Activated naive CD8-positive, alpha-beta T cell treated with anti-CD3 and anti-CD28 coated beads, Interleukin-2, amount 10 ng/mL, durations not matched to agents 7 days and 5 days (primary cell): ENCODE measurements around the gene AKT2. TPM values are rescaled to one million over a fixed set of nuclear protein-coding genes. Genes with fewer than 3 reads are reported as not detected.
A peak's percentile ranks its signal among the peaks of the same experiment; 100 is the strongest.

Source experiments
- ATAC-seq: fragments of 150-1000 bp; cut with Tn5 transposase; one replicate; pipeline ENCODE4 v1.10.0; 2021; ENCODE audit warnings: low read depth, moderate library complexity
- POLR2A ChIA-PET: fragments of 350-600 bp; sonication (Branson Sonifier 250); formaldehyde crosslinking; loops from one replicate; lab custom pipeline; 2021; ENCODE audit warnings: antibody characterized with exemption; lab: Charles Lee
- DNase-seq: peaks from one replicate; pipeline ENCODE4 v3.0.0; 2021
- H3K27ac Mint-ChIP-seq: one replicate; pipeline ENCODE4 v1.8.0; 2022; ENCODE audit warnings: mild to moderate bottlenecking, mixed read lengths
- H3K27me3 Mint-ChIP-seq: one replicate; pipeline ENCODE4 v1.8.0; 2022; ENCODE audit warnings: mild to moderate bottlenecking, moderate library complexity, mixed read lengths
- H3K36me3 Mint-ChIP-seq: one replicate; pipeline ENCODE4 v1.8.0; 2021; ENCODE audit warnings: mild to moderate bottlenecking, mixed read lengths
- H3K4me1 Mint-ChIP-seq: one replicate; pipeline ENCODE4 v1.8.0; 2021; ENCODE audit warnings: mixed read lengths
- H3K4me3 Mint-ChIP-seq: one replicate; pipeline ENCODE4 v1.8.0; 2022; ENCODE audit warnings: mild to moderate bottlenecking, moderate library complexity, mixed read lengths
- H3K9me3 Mint-ChIP-seq: one replicate; pipeline ENCODE4 v1.8.0; 2021; ENCODE audit warnings: mixed read lengths
- microRNA-seq: library from miRNA; unstranded; fragments of <30 nt; microRNA quantifications from one replicate; pipeline ENCODE4 v1.2.0, GENCODE V29; 2022
- total RNA-seq, 2 experiments: library from RNA; stranded (reverse); gene quantifications; one replicate each; pipeline ENCODE4 v1.2.3, GENCODE V29; 2021

Gene AKT2
- total RNA-seq, 2 experiments from 2014 or later: 164 to 170 TPM

GRCh38 chr19:40198272-40198990 is 86.7 kb downstream of the AKT2 start:
- Mint-ChIP-seq H3K27ac (no peak overlapping the region), H3K36me3 (no peaks in the 10 kb centered on the region)
- POLR2A ChIA-PET: no interaction called here

GRCh38 chr19:40193587-40193849 is 91.6 kb downstream of the AKT2 start:
- H3K4me3 Mint-ChIP-seq: no peak overlapping the region
- POLR2A ChIA-PET: no interaction called here
- ATAC-seq: no peak
- H3K9me3 Mint-ChIP-seq: no peaks in the 10 kb centered on the region
- no peaks in the 10 kb centered on the region for H3K27me3 Mint-ChIP-seq
- H3K4me1 Mint-ChIP-seq: peaks cover 12% of the 10 kb centered on the region
- DNase-seq: no peak
- no peak overlapping the region for H3K27ac Mint-ChIP-seq
- no peaks in the 10 kb centered on the region for H3K36me3 Mint-ChIP-seq

More at GRCh38 chr19:40198272-40198990, 86.7 kb downstream of the AKT2 start:
- H3K27me3 Mint-ChIP-seq: no peaks in the 10 kb centered on the region
- H3K4me1 Mint-ChIP-seq: peaks cover 2% of the 10 kb centered on the region
- H3K9me3 Mint-ChIP-seq: no peaks in the 10 kb centered on the region
- ATAC-seq (no peak), DNase-seq (no peak)
- H3K4me3 Mint-ChIP-seq: no peak overlapping the region

GRCh38 chr19:40192758-40193586 is 92.2 kb downstream of the AKT2 start:
- POLR2A ChIA-PET: no interaction called here
- Mint-ChIP-seq H3K4me3 (peak overlapping the region; percentile 14), H3K27ac (no peak overlapping the region), H3K4me1 (peaks cover 12% of the 10 kb centered on the region), H3K9me3 (no peaks in the 10 kb centered on the region), H3K36me3 (no peaks in the 10 kb centered on the region), H3K27me3 (no peaks in the 10 kb centered on the region)
- ATAC-seq (no peak), DNase-seq (no peak)

- Mint-ChIP-seq H3K4me1 (peaks cover 12% of the 10 kb centered on the region), H3K9me3 (no peaks in the 10 kb centered on the region), H3K27ac (no peak overlapping the region), H3K27me3 (peaks cover 4% of the 10 kb centered on the region), H3K4me3 (peak overlapping the region; percentile 60), H3K36me3 (no peaks in the 10 kb centered on the region)
- POLR2A ChIA-PET: interaction anchor here (0.5 to 0.6 kb wide), 2 partner anchors 24 to 65 kb away, joined by 3 to 6 read pairs; no protein-coding TSS in a partner anchor
- ATAC-seq: peak; percentile 2
- peak; percentile 55 for DNase-seq
These were observed 93.1 kb downstream of the AKT2 start for GRCh38 chr19:40191836-40192646.

- H3K4me3 Mint-ChIP-seq: peak within 1 kb of the TSS; percentile 83
- ATAC-seq (peak; percentile 90), DNase-seq (peak; percentile 86)
- peaks cover 12% of the 10 kb centered on the region for H3K4me1 Mint-ChIP-seq
- POLR2A ChIA-PET: interaction anchor here (0.6 kb wide), 1 partner anchor 23 kb away, joined by 3 read pairs; no protein-coding TSS in a partner anchor
- H3K9me3 Mint-ChIP-seq: no peaks in the 10 kb centered on the region
- H3K36me3 Mint-ChIP-seq: no peaks in the 10 kb centered on the region
- H3K27me3 Mint-ChIP-seq: peaks cover 4% of the 10 kb centered on the region
- peak within 1 kb of the TSS; percentile 84 for H3K27ac Mint-ChIP-seq
These were observed 94.0 kb downstream of the AKT2 start, which contains the start of gene MAP3K10 for GRCh38 chr19:40190891-40191835. Gene MAP3K10, plus strand, starts transcription at chr19:40191426. Its CDS starts 606 bp downstream, at chr19:40192032.

- DNase-seq (no peak), ATAC-seq (no peak)
- H3K27me3 Mint-ChIP-seq: peaks cover 5% of the 10 kb centered on the region
- no peaks in the 10 kb centered on the region for H3K4me1 Mint-ChIP-seq
- POLR2A ChIA-PET: interaction anchor here (0.7 kb wide), 1 partner anchor 9 kb away, joined by 3 read pairs; no protein-coding TSS in a partner anchor
- H3K4me3 Mint-ChIP-seq: no peak overlapping the region
- no peaks in the 10 kb centered on the region for H3K9me3 Mint-ChIP-seq
- H3K27ac Mint-ChIP-seq: no peak overlapping the region
- no peaks in the 10 kb centered on the region for H3K36me3 Mint-ChIP-seq
These were observed 100.9 kb downstream of the AKT2 start for GRCh38 chr19:40184273-40184672.

Small RNAs within 50 kb of the gene (microRNA-seq; reads per million reads assigned to microRNA genes)
- gene MIR641: 49.1 reads per million, percentile 46 among the genes with 10 or more reads in this experiment

Other genes with a start within 250 kb of the AKT2 start
- 10 to 100 TPM; 35.6 to 39.4 TPM for gene ZNF780B, start 229.1 kb downstream of the AKT2 start, total RNA-seq
- 10 to 100 TPM; 30.2 to 32.2 TPM for gene ZNF780A, start 194.4 kb downstream of the AKT2 start, total RNA-seq
- gene MAP3K10, start 93.9 kb downstream of the AKT2 start, total RNA-seq: 10 to 100 TPM; 25.6 to 26.4 TPM
- not detected for gene TTC9B, start 67.0 kb downstream of the AKT2 start, total RNA-seq
- under 1 TPM; 0.53 to 0.99 TPM for gene CCNP, start 58.7 kb downstream of the AKT2 start, total RNA-seq
- gene C19orf47, start 63.1 kb upstream of the AKT2 start, total RNA-seq: 10 to 100 TPM; 21.4 to 21.8 TPM
- 100 to 1,000 TPM; 104 to 109 TPM for gene PLD3, start 63.4 kb upstream of the AKT2 start, total RNA-seq
- gene HIPK4, start 104.8 kb upstream of the AKT2 start, total RNA-seq: under 1 TPM in 1 of 2 experiments, not detected in 1; 0.11 TPM
- gene PRX, start 128.0 kb upstream of the AKT2 start, total RNA-seq: 1 to 10 TPM; 2.3 to 2.5 TPM
- gene SERTAD1, start 140.6 kb upstream of the AKT2 start, total RNA-seq: 1 to 10 TPM; 7.3 to 7.9 TPM
- gene SERTAD3, start 159.0 kb upstream of the AKT2 start, total RNA-seq: 10 to 100 TPM; 12.9 to 13.5 TPM
- gene BLVRB, start 180.4 kb upstream of the AKT2 start, total RNA-seq: 10 to 100 TPM; 20.4 to 21.5 TPM
- gene SPTBN4, start 181.7 kb upstream of the AKT2 start, total RNA-seq: under 1 TPM; 0.39 to 0.40 TPM